ENCODE data around the gene AGAP2.
A peak's percentile ranks its signal among the peaks of the same experiment; 100 is the strongest.

GRCh38 chr12:57745485-57745881 lies 6.9 kb upstream of the AGAP2 start:
- TF ChIP-seq CTCF (tag by site-specific recombination; IDR thresholded peaks at IDR 0.05) (no peak), ZSCAN30 (tag by site-specific recombination; IDR thresholded peaks at IDR 0.05) (peak; percentile 11; the same call in 1 of the 2 replicates), REST (tag by site-specific recombination; IDR thresholded peaks at IDR 0.05) (no peak), ZNF624 (tag by site-specific recombination; IDR thresholded peaks at IDR 0.05) (no peak), ZNF24 (tag by site-specific recombination; IDR thresholded peaks at IDR 0.05) (no peak), ZNF660 (tag by site-specific recombination; IDR thresholded peaks at IDR 0.05) (no peak), ZNF335 (tag by site-specific recombination; conservative IDR thresholded peaks at IDR 0.05) (no peak)
